RPMI7951 (cell line): Measurements from ENCODE around the gene EGF. TPM values are rescaled to one million over a fixed set of nuclear protein-coding genes. Genes with fewer than 3 reads are reported as not detected.

Experiments
- DNase-seq: peaks from one replicate; pipeline ENCODE4 v3.0.0-alpha.2; 2012; ENCODE audit warnings: low read depth
- total RNA-seq: library from RNA; depleted of rRNA; stranded (reverse); fragments of >200 nt; shearing (Covaris generic); gene quantifications from 2 replicates; pipeline ENCODE4 v1.2.3, GENCODE V29; 2014

EGF gene
- total RNA-seq, 1 experiment from 2014 or later: 4.2 TPM

- no peak for DNase-seq
These were observed 46.5 kb downstream of the EGF start for GRCh38 chr4:109959195-109959594.

GRCh38 chr4:109962401-109962800, 49.7 kb downstream of the EGF start:
- no peak for DNase-seq

- no peak for DNase-seq
These were observed 54.3 kb downstream of the EGF start for GRCh38 chr4:109966891-109967481.

- DNase-seq: peak; percentile 10
These were observed 55.3 kb downstream of the EGF start for GRCh38 chr4:109967798-109968520.

GRCh38 chr4:109969087-109969486, 56.4 kb downstream of the EGF start:
- no peak for DNase-seq

- no peak for DNase-seq
These were observed 57.2 kb downstream of the EGF start for GRCh38 chr4:109969919-109970318.

- no peak for DNase-seq
These were observed 60.3 kb downstream of the EGF start for GRCh38 chr4:109972786-109973528.

GRCh38 chr4:109973529-109973905, 60.8 kb downstream of the EGF start:
- DNase-seq: no peak

GRCh38 chr4:109976189-109976588, 63.5 kb downstream of the EGF start:
- DNase-seq: no peak

- peak; percentile 35 for DNase-seq
These were observed 65.3 kb downstream of the EGF start for GRCh38 chr4:109977854-109978501.

- no peak for DNase-seq
These were observed 66.2 kb downstream of the EGF start for GRCh38 chr4:109978704-109979454.

GRCh38 chr4:109979920-109980717, 67.4 kb downstream of the EGF start:
- peak; percentile 58 for DNase-seq

- DNase-seq: no peak
These were observed 69.3 kb downstream of the EGF start for GRCh38 chr4:109981936-109982335.

GRCh38 chr4:109982521-109982920, 69.8 kb downstream of the EGF start:
- no peak for DNase-seq

- DNase-seq: no peak
These were observed 73.6 kb downstream of the EGF start for GRCh38 chr4:109985993-109986974.

- peak; percentile 4 for DNase-seq
These were observed 76.4 kb downstream of the EGF start for GRCh38 chr4:109989044-109989443.

GRCh38 chr4:109989618-109990017, 76.9 kb downstream of the EGF start:
- DNase-seq: no peak

GRCh38 chr4:109990261-109991257, 77.9 kb downstream of the EGF start:
- no peak for DNase-seq
